H9 (cell line): ENCODE measurements around the gene RNF157. TPM values are rescaled to one million over a fixed set of nuclear protein-coding genes. Genes with fewer than 3 reads are reported as not detected.

ENCODE experiments used
- DNase-seq: peaks from one replicate; pipeline ENCODE4 v3.0.0-alpha.2; 2017
- H2AFZ ChIP-seq: one replicate; pipeline ENCODE4 v1.6.1; 2013; ENCODE audit warnings: mild to moderate bottlenecking, low read length, control low read depth, moderate library complexity
- H2AK5ac ChIP-seq: 2 replicates; pipeline ENCODE4 v1.6.1; 2013; ENCODE audit warnings: low read length, control low read depth, mixed read lengths; ENCODE audit not compliant: insufficient read length
- H2BK120ac ChIP-seq: one replicate; pipeline ENCODE4 v1.6.1; 2013; ENCODE audit warnings: low read depth, mild to moderate bottlenecking, low read length, control low read depth, inconsistent platforms; ENCODE audit not compliant: poor library complexity, severe bottlenecking
- H2BK12ac ChIP-seq: 2 replicates; pipeline ENCODE4 v1.6.1; 2013; ENCODE audit warnings: low read length, control low read depth, mixed read lengths, low read depth; ENCODE audit not compliant: insufficient read length
- H2BK15ac ChIP-seq: 2 replicates; pipeline ENCODE4 v1.6.1; 2013; ENCODE audit warnings: low read depth, low read length, control low read depth
- H2BK20ac ChIP-seq: one replicate; pipeline ENCODE4 v1.6.1; 2013; ENCODE audit warnings: low read depth, mild to moderate bottlenecking, low read length, control low read depth, inconsistent platforms; ENCODE audit not compliant: poor library complexity, severe bottlenecking
- H2BK5ac ChIP-seq: 2 replicates; pipeline ENCODE4 v1.6.1; 2013; ENCODE audit warnings: low read length, control low read depth, mixed read lengths; ENCODE audit not compliant: insufficient read length
- H3K14ac ChIP-seq: 2 replicates; pipeline ENCODE4 v1.6.1; 2013; ENCODE audit warnings: low read length, control low read depth; ENCODE audit not compliant: insufficient read depth
- H3K18ac ChIP-seq: 2 replicates; pipeline ENCODE4 v1.6.1; 2013; ENCODE audit warnings: low read depth, mild to moderate bottlenecking, mixed read lengths, low read length, control low read depth; ENCODE audit not compliant: insufficient read length
- H3K23ac ChIP-seq: 2 replicates; pipeline ENCODE4 v1.6.1; 2013; ENCODE audit warnings: low read length, control low read depth, mixed read lengths, low read depth; ENCODE audit not compliant: insufficient read length
- H3K23me2 ChIP-seq: 2 replicates; pipeline ENCODE4 v1.6.1; 2013; ENCODE audit warnings: low read depth, mild to moderate bottlenecking, mixed read lengths, low read length, control low read depth; ENCODE audit not compliant: insufficient read length, poor library complexity, severe bottlenecking
- H3K27ac ChIP-seq: 2 replicates; pipeline ENCODE4 v1.5.1; 2013; ENCODE audit warnings: low read length, control low read depth, mixed read lengths, low read depth; ENCODE audit not compliant: insufficient read length
- H3K27me3 ChIP-seq: 2 replicates; pipeline ENCODE4 v1.6.1; 2013; ENCODE audit warnings: low read length, control low read depth, inconsistent platforms; ENCODE audit not compliant: insufficient read depth
- H3K4ac ChIP-seq: 2 replicates; pipeline ENCODE4 v1.6.1; 2013; ENCODE audit warnings: low read depth, mild to moderate bottlenecking, control low read depth, inconsistent platforms, low read length, moderate library complexity
- H3K4me1 ChIP-seq: 2 replicates; pipeline ENCODE4 v1.6.1; 2013; ENCODE audit warnings: low read length, control low read depth, inconsistent platforms; ENCODE audit not compliant: insufficient read depth
- H3K4me2 ChIP-seq: 2 replicates; pipeline ENCODE4 v1.6.1; 2013; ENCODE audit warnings: low read length, control low read depth, mixed read lengths; ENCODE audit not compliant: insufficient read length, insufficient read depth
- H3K56ac ChIP-seq: 2 replicates; pipeline ENCODE4 v1.6.1; 2013; ENCODE audit warnings: low read depth, mild to moderate bottlenecking, mixed read lengths, low read length, control low read depth; ENCODE audit not compliant: insufficient read length
- H3K79me1 ChIP-seq: 2 replicates; pipeline ENCODE4 v1.6.1; 2013; ENCODE audit warnings: low read depth, mild to moderate bottlenecking, moderate library complexity, low read length, control low read depth, inconsistent platforms; ENCODE audit not compliant: insufficient read depth, poor library complexity, severe bottlenecking
- H3K79me2 ChIP-seq: 2 replicates; pipeline ENCODE4 v1.6.1; 2013; ENCODE audit warnings: low read length, control low read depth, inconsistent platforms; ENCODE audit not compliant: insufficient read depth
- H3K9ac ChIP-seq: 2 replicates; pipeline ENCODE4 v1.6.1; 2013; ENCODE audit warnings: low read length, control low read depth, mixed read lengths; ENCODE audit not compliant: insufficient read length; ENCODE audit errors: extremely low read depth
- H3K9me3 ChIP-seq: one replicate; pipeline ENCODE4 v1.6.1; 2013; ENCODE audit warnings: low read depth, low read length, inconsistent platforms; ENCODE audit not compliant: control insufficient read depth
- H3T11ph ChIP-seq: one replicate; pipeline ENCODE4 v1.6.1; 2013; ENCODE audit warnings: mild to moderate bottlenecking, low read length, control low read depth, inconsistent platforms
- H4K20me1 ChIP-seq: one replicate; pipeline ENCODE4 v1.6.1; 2013; ENCODE audit not compliant: control insufficient read depth, insufficient read length, insufficient read depth
- H4K5ac ChIP-seq: 2 replicates; pipeline ENCODE4 v1.6.1; 2013; ENCODE audit warnings: low read depth, mild to moderate bottlenecking, mixed read lengths, low read length, control low read depth; ENCODE audit not compliant: insufficient read length
- H4K8ac ChIP-seq: replicated peaks from 2 replicates; pipeline ENCODE4 v1.6.1; 2013; ENCODE audit warnings: low read length, control low read depth, mixed read lengths, low read depth; ENCODE audit not compliant: insufficient read length
- H4K91ac ChIP-seq: 2 replicates; pipeline ENCODE4 v1.6.1; 2013; ENCODE audit warnings: low read depth, mild to moderate bottlenecking, moderate library complexity, mixed read lengths, low read length, control low read depth; ENCODE audit not compliant: insufficient read length
- H3K27ac Mint-ChIP-seq, 3 experiments: 2 replicates in 2 of 3; 3 replicates in 1 of 3; pipeline ENCODE4 v1.8.0; 2020 to 2021; ENCODE audit warnings: mixed read lengths in 3 of 3, mild to moderate bottlenecking in 1 of 3, moderate library complexity in 1 of 3
- H3K27me3 Mint-ChIP-seq: 2 replicates; pipeline ENCODE4 v1.8.0; 2021; ENCODE audit warnings: low read depth, mild to moderate bottlenecking, moderate library complexity, mixed read lengths
- H3K36me3 Mint-ChIP-seq, 3 experiments: 2 replicates in 2 of 3; 3 replicates in 1 of 3; pipeline ENCODE4 v1.8.0; 2020 to 2021; ENCODE audit warnings: low read depth in 3 of 3, mixed read lengths in 3 of 3; ENCODE audit not compliant: insufficient read depth in 1 of 3
- H3K4me1 Mint-ChIP-seq, 2 experiments: 2 replicates each; pipeline ENCODE4 v1.8.0; 2020; ENCODE audit warnings: mixed read lengths in 2 of 2
- H3K4me3 Mint-ChIP-seq, 2 experiments: 2 replicates in 1 of 2; 3 replicates in 1 of 2; pipeline ENCODE4 v1.8.0; 2020 to 2021; ENCODE audit warnings: mild to moderate bottlenecking in 2 of 2, mixed read lengths in 2 of 2, moderate library complexity in 1 of 2
- H3K9me3 Mint-ChIP-seq, 2 experiments: 2 replicates in 1 of 2; 3 replicates in 1 of 2; pipeline ENCODE4 v1.8.0; 2020; ENCODE audit warnings: mild to moderate bottlenecking in 2 of 2, mixed read lengths in 2 of 2, moderate library complexity in 1 of 2
- CTCF ChIP-seq: fragments of 200-600 bp; sonication (generic); conservative IDR thresholded peaks from 3 replicates; pipeline ENCODE4 v1.8.0; 2021; ENCODE audit warnings: antibody characterized with exemption, mild to moderate bottlenecking
- WGBS: extraction: QIAGEN DNeasy Blood & Tissue Kit; methylation state at CpG from one replicate; pipeline ENCODE4 v1.1.7; 2013; ENCODE audit warnings: missing lambda C conversion rate, low lambda C conversion rate, mixed read lengths; ENCODE audit not compliant: insufficient read length; ENCODE audit errors: extremely low coverage; 5-methylcytosine and 5-hydroxymethylcytosine counted together
- total RNA-seq: library from RNA; stranded (reverse); gene quantifications from 2 replicates; pipeline ENCODE4 v1.2.1, GENCODE V29; 2021

RNF157 gene
- total RNA-seq, 1 experiment from 2014 or later = 9.9 TPM

DNA sequence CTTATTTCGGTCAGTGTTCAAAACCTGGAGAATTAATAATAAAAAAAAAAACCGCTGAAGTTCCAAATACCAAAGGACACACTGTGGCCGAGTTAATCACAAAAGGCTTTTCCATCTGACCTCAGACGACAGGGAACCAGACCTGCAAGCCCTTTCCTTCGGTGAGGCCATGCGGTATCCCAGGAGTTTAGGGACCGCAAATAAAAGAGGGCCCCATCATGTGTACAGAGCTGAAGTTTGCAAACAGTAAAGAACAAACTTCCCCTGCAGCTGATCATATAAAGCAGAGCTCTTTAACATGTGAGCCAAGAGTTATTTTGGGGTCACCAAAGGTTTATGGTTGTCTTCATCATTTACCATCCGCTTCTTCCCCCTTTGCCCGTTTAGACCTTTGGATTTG is 66.3 kb downstream of the RNF157 start:
- no peak overlapping the region for H3K27ac Mint-ChIP-seq
- no peaks in the 10 kb centered on the region for H3K23me2 ChIP-seq
- H3K27me3 ChIP-seq = no peaks in the 10 kb centered on the region
- no peak overlapping the region for H3K27ac ChIP-seq
- no peak overlapping the region for H2BK12ac ChIP-seq
- no peak overlapping the region for H3K4me3 Mint-ChIP-seq
- no peak overlapping the region for H3K14ac ChIP-seq
- H4K20me1 ChIP-seq = no peaks in the 10 kb centered on the region
- no peak overlapping the region for H4K8ac ChIP-seq
- H2BK20ac ChIP-seq = no peak overlapping the region
- H3K9me3 Mint-ChIP-seq = no peaks in the 10 kb centered on the region
- no peak overlapping the region for H3K56ac ChIP-seq
- no peak overlapping the region for H3K23ac ChIP-seq
- no peak overlapping the region for H3K4me2 ChIP-seq
- no peaks in the 10 kb centered on the region for H3K79me1 ChIP-seq
- no peak overlapping the region for H4K91ac ChIP-seq
- H2AK5ac ChIP-seq = no peak overlapping the region
- no peaks in the 10 kb centered on the region; a peak in 1 of 7 replicates for H3K36me3 Mint-ChIP-seq
- H3K4me1 ChIP-seq = no peaks in the 10 kb centered on the region
- no peak overlapping the region for H3K4ac ChIP-seq
- H3K9me3 ChIP-seq = no peaks in the 10 kb centered on the region
- no peak overlapping the region for H2BK15ac ChIP-seq
- no peaks in the 10 kb centered on the region for H3K79me2 ChIP-seq
- H2AFZ ChIP-seq = no peak overlapping the region
- no peak overlapping the region for H2BK120ac ChIP-seq
- no peak for TF ChIP-seq CTCF
- peaks cover 3 to 11% of the 10 kb centered on the region in 2 experiments; a peak in 3 of 4 replicates for H3K4me1 Mint-ChIP-seq
- no peak overlapping the region for H3K9ac ChIP-seq
- H2BK5ac ChIP-seq = no peak overlapping the region
- no CpG with 5 or more reads among the region's 9 CpGs for WGBS
- no peak overlapping the region for H3T11ph ChIP-seq
- DNase-seq = no peak
- no peaks in the 10 kb centered on the region for H3K27me3 Mint-ChIP-seq
- H4K5ac ChIP-seq = no peak overlapping the region
- H3K18ac ChIP-seq = no peak overlapping the region
